Measurements from ENCODE around the gene CLMN. TPM values are rescaled to one million over a fixed set of nuclear protein-coding genes. Genes with fewer than 3 reads are reported as not detected.

CLMN gene
- total RNA-seq, 3 donors from 2014 or later (not counting 1 experiment from before 2014, with no cell fraction given), result 0.80 to 2.0 (median 1.8) TPM

- Histone ChIP-seq H3K9me3 (ENCODE audit: control insufficient read depth, insufficient read depth, low read length) (no peaks in the 10 kb centered on the region), H3K27me3 (ENCODE audit: control insufficient read depth, insufficient read depth, low read length) (no peaks in the 10 kb centered on the region), H3K4me3 (ENCODE audit: low read length) (no peak overlapping the region), H3K36me3 (ENCODE audit: control insufficient read depth, insufficient read depth, low read length) (no peaks in the 10 kb centered on the region), H3K4me1 (ENCODE audit: control insufficient read depth, insufficient read depth, low read length) (no peaks in the 10 kb centered on the region), H3K27ac (ENCODE audit: low read length) (no peak overlapping the region)
- H3K27ac Mint-ChIP-seq, result no peak overlapping the region
- no peak overlapping the region for H3K4me3 Mint-ChIP-seq
- ATAC-seq (no peak), DNase-seq (no peak)
- H3K27me3 Mint-ChIP-seq (ENCODE audit: low read depth in 2 of 2), result no peaks in the 10 kb centered on the region
- TF ChIP-seq CTCF (IDR thresholded peaks at IDR 0.05), result no peak
- WGBS (ENCODE audit: insufficient coverage), result 86% methylated on average over 2 of the region's 2 CpGs
- peaks cover 4 to 9% of the 10 kb centered on the region in 2 donors for H3K9me3 Mint-ChIP-seq
- H3K36me3 Mint-ChIP-seq, result no peaks in the 10 kb centered on the region
- intact Hi-C loops (cut with micrococcal nuclease), result no loop called here
- no peaks in the 10 kb centered on the region for H3K4me1 Mint-ChIP-seq
Observed at GRCh38 chr14:95167177-95167576, 152.5 kb downstream of the CLMN start.

GRCh38 chr14:95165517-95165916 is 154.2 kb downstream of the CLMN start:
- ATAC-seq, result no peak
- H3K27me3 ChIP-seq (ENCODE audit: control insufficient read depth, insufficient read depth, low read length), result no peaks in the 10 kb centered on the region
- no peaks in the 10 kb centered on the region for H3K9me3 ChIP-seq (ENCODE audit: control insufficient read depth, insufficient read depth, low read length)
- no peaks in the 10 kb centered on the region for H3K4me1 Mint-ChIP-seq
- H3K4me3 ChIP-seq (ENCODE audit: low read length), result no peak overlapping the region
- no peaks in the 10 kb centered on the region for H3K27me3 Mint-ChIP-seq (ENCODE audit: low read depth in 2 of 2)
- H3K36me3 ChIP-seq (ENCODE audit: control insufficient read depth, insufficient read depth, low read length), result no peaks in the 10 kb centered on the region
- H3K27ac ChIP-seq (ENCODE audit: low read length), result no peak overlapping the region
- H3K9me3 Mint-ChIP-seq, result peaks cover 4 to 9% of the 10 kb centered on the region in 2 donors
- no peaks in the 10 kb centered on the region for H3K4me1 ChIP-seq (ENCODE audit: control insufficient read depth, insufficient read depth, low read length)
- 76% methylated on average over 2 of the region's 3 CpGs for WGBS (ENCODE audit: insufficient coverage)
- H3K27ac Mint-ChIP-seq, result no peak overlapping the region
- DNase-seq, result no peak
- no peaks in the 10 kb centered on the region for H3K36me3 Mint-ChIP-seq
- no peak overlapping the region for H3K4me3 Mint-ChIP-seq
- intact Hi-C loops (cut with micrococcal nuclease), result no loop called here
- no peak for TF ChIP-seq CTCF (IDR thresholded peaks at IDR 0.05)

GRCh38 chr14:95164506-95164905 is 155.2 kb downstream of the CLMN start:
- Mint-ChIP-seq H3K27me3 (ENCODE audit: low read depth in 2 of 2) (no peaks in the 10 kb centered on the region), H3K36me3 (no peaks in the 10 kb centered on the region), H3K9me3 (peaks cover 4 to 9% of the 10 kb centered on the region in 2 donors), H3K27ac (no peak overlapping the region), H3K4me3 (no peak overlapping the region), H3K4me1 (no peaks in the 10 kb centered on the region)
- H3K36me3 ChIP-seq (ENCODE audit: control insufficient read depth, insufficient read depth, low read length), result no peaks in the 10 kb centered on the region
- no peaks in the 10 kb centered on the region for H3K4me1 ChIP-seq (ENCODE audit: control insufficient read depth, insufficient read depth, low read length)
- no peak for TF ChIP-seq CTCF (IDR thresholded peaks at IDR 0.05)
- WGBS (ENCODE audit: insufficient coverage), result 100% methylated on average over 1 of the region's 1 CpG
- DNase-seq (no peak), ATAC-seq (no peak)
- no peaks in the 10 kb centered on the region for H3K9me3 ChIP-seq (ENCODE audit: control insufficient read depth, insufficient read depth, low read length)
- H3K27me3 ChIP-seq (ENCODE audit: control insufficient read depth, insufficient read depth, low read length), result no peaks in the 10 kb centered on the region
- intact Hi-C loops (cut with micrococcal nuclease), result no loop called here
- no peak overlapping the region for H3K27ac ChIP-seq (ENCODE audit: low read length)
- H3K4me3 ChIP-seq (ENCODE audit: low read length), result no peak overlapping the region

GRCh38 chr14:95163666-95164065 is 156.0 kb downstream of the CLMN start:
- H3K36me3 Mint-ChIP-seq, result no peaks in the 10 kb centered on the region
- Histone ChIP-seq H3K27me3 (ENCODE audit: control insufficient read depth, insufficient read depth, low read length) (no peaks in the 10 kb centered on the region), H3K27ac (ENCODE audit: low read length) (no peak overlapping the region), H3K9me3 (ENCODE audit: control insufficient read depth, insufficient read depth, low read length) (no peaks in the 10 kb centered on the region), H3K36me3 (ENCODE audit: control insufficient read depth, insufficient read depth, low read length) (no peaks in the 10 kb centered on the region), H3K4me3 (ENCODE audit: low read length) (no peak overlapping the region), H3K4me1 (ENCODE audit: control insufficient read depth, insufficient read depth, low read length) (no peaks in the 10 kb centered on the region)
- intact Hi-C loops (cut with micrococcal nuclease), result no loop called here
- H3K4me1 Mint-ChIP-seq, result no peaks in the 10 kb centered on the region
- H3K27me3 Mint-ChIP-seq (ENCODE audit: low read depth in 2 of 2), result no peaks in the 10 kb centered on the region
- 90% methylated on average over 3 of the region's 3 CpGs for WGBS (ENCODE audit: insufficient coverage)
- no peak for TF ChIP-seq CTCF (IDR thresholded peaks at IDR 0.05)
- H3K27ac Mint-ChIP-seq, result no peak overlapping the region
- H3K4me3 Mint-ChIP-seq, result no peak overlapping the region
- DNase-seq (no peak), ATAC-seq (no peak)
- H3K9me3 Mint-ChIP-seq, result peaks cover 4 to 9% of the 10 kb centered on the region in 2 donors

Measured in natural killer cell (primary cell).